K562 (cell line): Measurements from ENCODE around the gene KLHL29. TPM values are rescaled to one million over a fixed set of nuclear protein-coding genes. Genes with fewer than 3 reads are reported as not detected.
A peak's percentile ranks its signal among the peaks of the same experiment; 100 is the strongest.

Experiments used
- CREBBP ChIP-seq: IDR thresholded peaks from one replicate; pipeline ENCODE4 v1.6.1; 2012; ENCODE audit warnings: low read depth, mild to moderate bottlenecking, control low read depth, inconsistent platforms, low read length
- DPF2 ChIP-seq: fragments of 450-650 bp; IDR thresholded peaks from 2 replicates; pipeline ENCODE4 v1.6.1; 2016
- ESRRA ChIP-seq: fragments of 450-650 bp; IDR thresholded peaks from 2 replicates; pipeline ENCODE4 v1.6.1; 2014; ENCODE audit warnings: low read depth, mild to moderate bottlenecking, moderate library complexity, borderline replicate concordance
- EZH2 ChIP-seq: IDR thresholded peaks from 2 replicates; pipeline ENCODE4 v1.6.1; 2012; ENCODE audit warnings: low read depth, mild to moderate bottlenecking, inconsistent platforms, low read length, borderline replicate concordance
- MAFK ChIP-seq: IDR thresholded peaks from 2 replicates; pipeline ENCODE4 v1.6.1; 2011; ENCODE audit warnings: low read length, improper control_type of control experiment
- RBM34 ChIP-seq: fragments of 200-400 bp; formaldehyde crosslinking; IDR thresholded peaks from 2 replicates; pipeline ENCODE4 v1.6.1; 2018; ENCODE audit warnings: low read length, borderline replicate concordance; ENCODE audit not compliant: insufficient read depth
- TCFL5 ChIP-seq: fragments of 250-450 bp; sonication (Bioruptor Pico); conservative IDR thresholded peaks from 2 replicates; pipeline ENCODE4 v1.6.1; 2021; ENCODE audit warnings: mild to moderate bottlenecking, moderate library complexity, matching md5 sums
- polyA plus RNA-seq, 8 experiments: library from polyadenylated mRNA; depleted of rRNA in 4 of 8; stranded (reverse) in 5 of 8; unstranded in 3 of 8; fragments of >200 nt; fragmentation: Nextera tagmentation in 2 of 8; fragmentation: Illumina TruSeq in 1 of 8; extraction: Ambion mirVana in 2 of 8; extraction: Trizol in 1 of 8; gene quantifications; 2 replicates each; pipeline versions ENCODE4 v1.2.1 to v1.2.3, GENCODE V29; 2011 to 2014; ENCODE audit warnings: inconsistent platforms in 1 of 8, missing spikeins in 1 of 8
- total RNA-seq, 7 experiments: library from RNA; depleted of rRNA in 6 of 7; stranded (reverse); fragments of >200 nt in 6 of 7; fragmentation: Illumina TruSeq in 2 of 7; extraction: Trizol in 2 of 7; gene quantifications; 2 replicates each; pipeline versions ENCODE4 v1.2.1 to v1.2.3, GENCODE V29; 2011 to 2021; ENCODE audit warnings: low replicate concordance in 1 of 7
- TF ChIP-seq, protein P1 (sequence below), 2 experiments: fragments of 450-650 bp in 1 of 2; IDR thresholded peaks; 2 replicates each; pipeline ENCODE4 v1.6.1; 2011 to 2017; ENCODE audit warnings: low read depth in 2 of 2, antibody characterized with exemption in 1 of 2, borderline replicate concordance in 1 of 2, low read length in 1 of 2, mild to moderate bottlenecking in 1 of 2, mixed read lengths in 1 of 2; ENCODE audit not compliant: control insufficient read depth in 1 of 2
- TF ChIP-seq, protein P2 (sequence below): fragments of 250-450 bp; sonication (Bioruptor Pico); IDR thresholded peaks from 2 replicates; pipeline ENCODE4 v1.4.0; 2020; ENCODE audit warnings: mild to moderate bottlenecking, moderate library complexity
- TF ChIP-seq, protein P3 (sequence below): fragments of 250-450 bp; sonication (Bioruptor Pico); IDR thresholded peaks from 2 replicates; pipeline ENCODE4 v1.8.0; 2022; ENCODE audit warnings: moderate library complexity, mild to moderate bottlenecking, inconsistent platforms
- TF ChIP-seq, protein P4 (sequence below), 2 experiments: fragments of 150-350 bp in 1 of 2; IDR thresholded peaks; 2 replicates each; pipeline ENCODE4 v1.6.1; 2012 to 2016; ENCODE audit warnings: low read depth in 2 of 2, low read length in 2 of 2, mild to moderate bottlenecking in 1 of 2, moderate library complexity in 1 of 2
- TF ChIP-seq, protein P5 (sequence below): fragments of 250-450 bp; sonication (Bioruptor Pico); IDR thresholded peaks from 2 replicates; pipeline ENCODE4 v1.5.0; 2021; ENCODE audit warnings: mild to moderate bottlenecking, borderline replicate concordance

KLHL29 gene
- total and polyA plus RNA-seq, 9 of the 15 experiments (the other 6 are each of a cell fraction or from before 2014, with no cell fraction given): 0.03 to 0.31 (median 0.08) TPM; not detected in 1

DNA sequence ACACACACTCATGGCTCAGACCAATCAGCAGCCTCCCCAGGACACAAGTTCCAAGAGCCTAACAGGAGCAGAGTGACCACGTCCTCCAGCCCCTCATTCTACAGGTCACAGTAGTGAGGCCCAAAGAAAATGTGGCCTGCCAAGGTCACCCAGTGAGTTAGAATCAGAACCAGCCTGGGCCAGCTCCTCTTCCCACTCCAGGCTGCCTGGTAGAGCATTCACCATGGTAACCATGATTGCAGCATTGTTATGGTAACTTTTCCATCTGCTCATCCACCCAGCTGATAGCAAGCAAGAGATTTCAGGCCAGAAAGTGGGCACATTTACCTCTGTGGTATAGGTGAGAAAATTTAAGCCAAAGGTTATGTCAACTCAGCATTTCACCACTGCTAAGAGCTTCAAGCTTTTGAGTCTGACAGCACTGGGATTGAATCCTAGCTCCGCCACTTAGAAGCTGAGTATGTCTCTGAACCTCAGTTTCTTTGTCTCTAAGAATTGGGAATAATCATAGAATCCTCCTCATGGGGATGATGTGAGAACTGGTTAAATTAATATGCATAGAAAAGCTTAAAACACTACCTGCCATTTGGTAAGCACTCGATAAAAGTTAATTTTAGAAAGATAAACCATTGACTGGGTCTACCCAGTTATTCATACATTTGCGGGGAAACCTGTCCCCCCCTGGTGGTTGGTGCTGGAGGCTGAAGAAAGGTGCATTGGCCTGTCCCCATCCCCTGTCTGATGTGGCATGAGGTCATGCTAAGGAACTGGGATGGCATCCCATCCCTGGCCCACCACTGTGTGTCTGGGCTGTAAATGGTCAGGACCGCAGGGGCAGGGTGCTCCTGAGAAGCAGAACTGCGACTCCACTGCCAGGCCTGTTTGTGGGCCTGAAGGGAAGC is 181.5 kb downstream of the KLHL29 start (continued):
- TF ChIP-seq, protein P1, sequence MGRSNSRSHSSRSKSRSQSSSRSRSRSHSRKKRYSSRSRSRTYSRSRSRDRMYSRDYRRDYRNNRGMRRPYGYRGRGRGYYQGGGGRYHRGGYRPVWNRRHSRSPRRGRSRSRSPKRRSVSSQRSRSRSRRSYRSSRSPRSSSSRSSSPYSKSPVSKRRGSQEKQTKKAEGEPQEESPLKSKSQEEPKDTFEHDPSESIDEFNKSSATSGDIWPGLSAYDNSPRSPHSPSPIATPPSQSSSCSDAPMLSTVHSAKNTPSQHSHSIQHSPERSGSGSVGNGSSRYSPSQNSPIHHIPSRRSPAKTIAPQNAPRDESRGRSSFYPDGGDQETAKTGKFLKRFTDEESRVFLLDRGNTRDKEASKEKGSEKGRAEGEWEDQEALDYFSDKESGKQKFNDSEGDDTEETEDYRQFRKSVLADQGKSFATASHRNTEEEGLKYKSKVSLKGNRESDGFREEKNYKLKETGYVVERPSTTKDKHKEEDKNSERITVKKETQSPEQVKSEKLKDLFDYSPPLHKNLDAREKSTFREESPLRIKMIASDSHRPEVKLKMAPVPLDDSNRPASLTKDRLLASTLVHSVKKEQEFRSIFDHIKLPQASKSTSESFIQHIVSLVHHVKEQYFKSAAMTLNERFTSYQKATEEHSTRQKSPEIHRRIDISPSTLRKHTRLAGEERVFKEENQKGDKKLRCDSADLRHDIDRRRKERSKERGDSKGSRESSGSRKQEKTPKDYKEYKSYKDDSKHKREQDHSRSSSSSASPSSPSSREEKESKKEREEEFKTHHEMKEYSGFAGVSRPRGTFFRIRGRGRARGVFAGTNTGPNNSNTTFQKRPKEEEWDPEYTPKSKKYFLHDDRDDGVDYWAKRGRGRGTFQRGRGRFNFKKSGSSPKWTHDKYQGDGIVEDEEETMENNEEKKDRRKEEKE (IDR thresholded peaks at IDR 0.05; ENCODE audit: borderline replicate concordance in 1 of 2, control insufficient read depth in 1 of 2, low read depth in 2 of 2, low read length in 1 of 2): no peak
- no peak for TF ChIP-seq ESRRA
- TF ChIP-seq EZH2: no peak
- TF ChIP-seq CREBBP: no peak
- TF ChIP-seq, protein P2, sequence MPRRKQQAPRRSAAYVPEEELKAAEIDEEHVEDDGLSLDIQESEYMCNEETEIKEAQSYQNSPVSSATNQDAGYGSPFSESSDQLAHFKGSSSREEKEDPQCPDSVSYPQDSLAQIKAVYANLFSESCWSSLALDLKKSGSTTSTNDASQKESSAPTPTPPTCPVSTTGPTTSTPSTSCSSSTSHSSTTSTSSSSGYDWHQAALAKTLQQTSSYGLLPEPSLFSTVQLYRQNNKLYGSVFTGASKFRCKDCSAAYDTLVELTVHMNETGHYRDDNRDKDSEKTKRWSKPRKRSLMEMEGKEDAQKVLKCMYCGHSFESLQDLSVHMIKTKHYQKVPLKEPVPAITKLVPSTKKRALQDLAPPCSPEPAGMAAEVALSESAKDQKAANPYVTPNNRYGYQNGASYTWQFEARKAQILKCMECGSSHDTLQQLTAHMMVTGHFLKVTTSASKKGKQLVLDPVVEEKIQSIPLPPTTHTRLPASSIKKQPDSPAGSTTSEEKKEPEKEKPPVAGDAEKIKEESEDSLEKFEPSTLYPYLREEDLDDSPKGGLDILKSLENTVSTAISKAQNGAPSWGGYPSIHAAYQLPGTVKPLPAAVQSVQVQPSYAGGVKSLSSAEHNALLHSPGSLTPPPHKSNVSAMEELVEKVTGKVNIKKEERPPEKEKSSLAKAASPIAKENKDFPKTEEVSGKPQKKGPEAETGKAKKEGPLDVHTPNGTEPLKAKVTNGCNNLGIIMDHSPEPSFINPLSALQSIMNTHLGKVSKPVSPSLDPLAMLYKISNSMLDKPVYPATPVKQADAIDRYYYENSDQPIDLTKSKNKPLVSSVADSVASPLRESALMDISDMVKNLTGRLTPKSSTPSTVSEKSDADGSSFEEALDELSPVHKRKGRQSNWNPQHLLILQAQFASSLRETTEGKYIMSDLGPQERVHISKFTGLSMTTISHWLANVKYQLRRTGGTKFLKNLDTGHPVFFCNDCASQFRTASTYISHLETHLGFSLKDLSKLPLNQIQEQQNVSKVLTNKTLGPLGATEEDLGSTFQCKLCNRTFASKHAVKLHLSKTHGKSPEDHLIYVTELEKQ (CRISPR knock-in tag): no peak
- TF ChIP-seq, protein P3, sequence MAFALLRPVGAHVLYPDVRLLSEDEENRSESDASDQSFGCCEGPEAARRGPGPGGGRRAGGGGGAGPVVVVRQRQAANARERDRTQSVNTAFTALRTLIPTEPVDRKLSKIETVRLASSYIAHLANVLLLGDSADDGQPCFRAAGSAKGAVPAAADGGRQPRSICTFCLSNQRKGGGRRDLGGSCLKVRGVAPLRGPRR (CRISPR knock-in tag): no peak
- TF ChIP-seq, protein P4, sequence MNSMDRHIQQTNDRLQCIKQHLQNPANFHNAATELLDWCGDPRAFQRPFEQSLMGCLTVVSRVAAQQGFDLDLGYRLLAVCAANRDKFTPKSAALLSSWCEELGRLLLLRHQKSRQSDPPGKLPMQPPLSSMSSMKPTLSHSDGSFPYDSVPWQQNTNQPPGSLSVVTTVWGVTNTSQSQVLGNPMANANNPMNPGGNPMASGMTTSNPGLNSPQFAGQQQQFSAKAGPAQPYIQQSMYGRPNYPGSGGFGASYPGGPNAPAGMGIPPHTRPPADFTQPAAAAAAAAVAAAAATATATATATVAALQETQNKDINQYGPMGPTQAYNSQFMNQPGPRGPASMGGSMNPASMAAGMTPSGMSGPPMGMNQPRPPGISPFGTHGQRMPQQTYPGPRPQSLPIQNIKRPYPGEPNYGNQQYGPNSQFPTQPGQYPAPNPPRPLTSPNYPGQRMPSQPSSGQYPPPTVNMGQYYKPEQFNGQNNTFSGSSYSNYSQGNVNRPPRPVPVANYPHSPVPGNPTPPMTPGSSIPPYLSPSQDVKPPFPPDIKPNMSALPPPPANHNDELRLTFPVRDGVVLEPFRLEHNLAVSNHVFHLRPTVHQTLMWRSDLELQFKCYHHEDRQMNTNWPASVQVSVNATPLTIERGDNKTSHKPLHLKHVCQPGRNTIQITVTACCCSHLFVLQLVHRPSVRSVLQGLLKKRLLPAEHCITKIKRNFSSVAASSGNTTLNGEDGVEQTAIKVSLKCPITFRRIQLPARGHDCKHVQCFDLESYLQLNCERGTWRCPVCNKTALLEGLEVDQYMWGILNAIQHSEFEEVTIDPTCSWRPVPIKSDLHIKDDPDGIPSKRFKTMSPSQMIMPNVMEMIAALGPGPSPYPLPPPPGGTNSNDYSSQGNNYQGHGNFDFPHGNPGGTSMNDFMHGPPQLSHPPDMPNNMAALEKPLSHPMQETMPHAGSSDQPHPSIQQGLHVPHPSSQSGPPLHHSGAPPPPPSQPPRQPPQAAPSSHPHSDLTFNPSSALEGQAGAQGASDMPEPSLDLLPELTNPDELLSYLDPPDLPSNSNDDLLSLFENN (IDR thresholded peaks at IDR 0.05; ENCODE audit: low read depth in 2 of 2, low read length in 2 of 2): no peak
- TF ChIP-seq DPF2: no peak
- TF ChIP-seq RBM34: no peak
- TF ChIP-seq, protein P5, sequence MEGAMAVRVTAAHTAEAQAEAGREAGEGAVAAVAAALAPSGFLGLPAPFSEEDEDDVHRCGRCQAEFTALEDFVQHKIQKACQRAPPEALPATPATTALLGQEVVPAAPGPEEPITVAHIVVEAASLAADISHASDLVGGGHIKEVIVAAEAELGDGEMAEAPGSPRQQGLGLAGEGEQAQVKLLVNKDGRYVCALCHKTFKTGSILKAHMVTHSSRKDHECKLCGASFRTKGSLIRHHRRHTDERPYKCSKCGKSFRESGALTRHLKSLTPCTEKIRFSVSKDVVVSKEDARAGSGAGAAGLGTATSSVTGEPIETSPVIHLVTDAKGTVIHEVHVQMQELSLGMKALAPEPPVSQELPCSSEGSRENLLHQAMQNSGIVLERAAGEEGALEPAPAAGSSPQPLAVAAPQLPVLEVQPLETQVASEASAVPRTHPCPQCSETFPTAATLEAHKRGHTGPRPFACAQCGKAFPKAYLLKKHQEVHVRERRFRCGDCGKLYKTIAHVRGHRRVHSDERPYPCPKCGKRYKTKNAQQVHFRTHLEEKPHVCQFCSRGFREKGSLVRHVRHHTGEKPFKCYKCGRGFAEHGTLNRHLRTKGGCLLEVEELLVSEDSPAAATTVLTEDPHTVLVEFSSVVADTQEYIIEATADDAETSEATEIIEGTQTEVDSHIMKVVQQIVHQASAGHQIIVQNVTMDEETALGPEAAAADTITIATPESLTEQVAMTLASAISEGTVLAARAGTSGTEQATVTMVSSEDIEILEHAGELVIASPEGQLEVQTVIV (CRISPR knock-in tag): no peak
- TF ChIP-seq MAFK: peak; percentile 58; the same call in 1 of the 2 replicates
- no peak for TF ChIP-seq TCFL5 (CRISPR knock-in tag)
